SK-MEL-5 (cell line): ENCODE measurements around the gene PSMD1. TPM values are rescaled to one million over a fixed set of nuclear protein-coding genes. Genes with fewer than 3 reads are reported as not detected.
"Not testable (repeated sequence)": the region's sequence is repeated elsewhere in the genome, so short reads cannot be mapped to it uniquely, and the experiment has no call there.

Experiments used
- DNase-seq: peaks from one replicate; pipeline ENCODE4 v3.0.0-alpha.2; 2016; ENCODE audit warnings: low read depth, low spot score
- in situ Hi-C: cut with HindIII; loops from 2 replicates; pipeline ENCODE4 v1.10.0; 2016; ENCODE audit warnings: low sequenced_read_pairs, high pct_unique_total_duplicates, low pct_unique_long_range_greater_than_20kb
- total RNA-seq: library from RNA; depleted of rRNA; stranded (reverse); fragments of >200 nt; shearing (Covaris generic); gene quantifications from 2 replicates; pipeline ENCODE4 v1.2.3, GENCODE V29; 2014

PSMD1 gene
- total RNA-seq, 1 experiment from 2014 or later = 108 TPM

- in situ Hi-C loops = no loop called here
- DNase-seq = no peak
These were observed 8.4 kb upstream of the PSMD1 start for GRCh38 chr2:231047923-231048915.

GRCh38 chr2:231049286-231050017 is 7.2 kb upstream of the PSMD1 start:
- in situ Hi-C loops = no loop called here
- DNase-seq = no peak

GRCh38 chr2:231050018-231050901 is 6.4 kb upstream of the PSMD1 start:
- DNase-seq = no peak
- in situ Hi-C loops = no loop called here

- DNase-seq = no peak
- in situ Hi-C loops = no loop called here
These were observed 5.6 kb upstream of the PSMD1 start for GRCh38 chr2:231051116-231051515.

GRCh38 chr2:231052494-231053451 is 3.9 kb upstream of the PSMD1 start:
- DNase-seq = peak; percentile 75
- in situ Hi-C loops = no loop called here

- DNase-seq = no peak
- in situ Hi-C loops = no loop called here
These were observed 2.8 kb upstream of the PSMD1 start for GRCh38 chr2:231053846-231054245.

GRCh38 chr2:231057590-231057989 is 923 bp downstream of the PSMD1 start:
- no peak for DNase-seq
- in situ Hi-C loops = no loop called here

GRCh38 chr2:231058761-231059550 is 2.3 kb downstream of the PSMD1 start:
- in situ Hi-C loops = no loop called here
- no peak for DNase-seq

- in situ Hi-C loops = no loop called here
- DNase-seq = no peak
These were observed 3.1 kb downstream of the PSMD1 start for GRCh38 chr2:231059756-231060155.

GRCh38 chr2:231062776-231063175 is 6.1 kb downstream of the PSMD1 start:
- in situ Hi-C loops = no loop called here
- DNase-seq = no peak

GRCh38 chr2:231063347-231063746 is 6.7 kb downstream of the PSMD1 start:
- no peak for DNase-seq
- in situ Hi-C loops = no loop called here

GRCh38 chr2:231065966-231066365 is 9.3 kb downstream of the PSMD1 start:
- in situ Hi-C loops = no loop called here
- DNase-seq = no peak

- in situ Hi-C loops, DNase-seq: not testable (repeated sequence)
These were observed 10.9 kb downstream of the PSMD1 start for GRCh38 chr2:231067531-231067930.

GRCh38 chr2:231068525-231069222 is 12.0 kb downstream of the PSMD1 start:
- DNase-seq = no peak
- in situ Hi-C loops = no loop called here

- in situ Hi-C loops = no loop called here
- no peak for DNase-seq
These were observed 12.8 kb downstream of the PSMD1 start for GRCh38 chr2:231069379-231070054.
